ENCODE data around the gene HSPA1L. TPM values are rescaled to one million over a fixed set of nuclear protein-coding genes. Genes with fewer than 3 reads are reported as not detected.
"Not testable (repeated sequence)": the region's sequence is repeated elsewhere in the genome, so short reads cannot be mapped to it uniquely, and the experiment has no call there.

The HSPA1L gene
- total RNA-seq, 1 donor from 2014 or later: 5.7 TPM

GRCh38 chr6:31837369-31838113 is 22.5 kb upstream of the HSPA1L start:
- FAIRE-seq (no peak), DNase-seq (ENCODE audit: low spot score in 2 of 2) (no peak)

GRCh38 chr6:31836474-31837368 is 21.6 kb upstream of the HSPA1L start:
- DNase-seq (ENCODE audit: low spot score in 2 of 2) (no peak), FAIRE-seq (no peak)

DNA sequence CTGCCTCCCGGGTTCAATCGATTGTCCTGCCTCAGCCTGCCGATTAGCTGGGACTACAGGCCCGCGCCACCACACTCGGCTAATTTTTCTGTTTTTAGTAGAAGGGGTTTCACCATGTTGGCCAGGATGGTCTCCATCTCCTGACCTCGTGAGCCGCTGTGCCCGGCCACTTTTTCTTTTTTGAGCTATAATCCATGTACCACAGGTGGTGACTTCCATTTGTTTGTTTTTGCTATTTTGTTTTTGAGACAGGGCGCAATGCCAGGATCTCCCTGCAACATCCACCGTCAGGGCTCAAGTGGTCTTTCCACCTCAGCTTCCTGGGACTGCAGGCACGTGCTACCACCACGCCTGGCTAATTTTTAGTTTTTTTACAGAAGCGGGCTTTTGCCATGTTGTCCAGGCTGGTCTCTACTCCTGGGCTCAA is 21.0 kb upstream of the HSPA1L start:
- FAIRE-seq (no peak), DNase-seq (ENCODE audit: low spot score in 2 of 2) (no peak)

GRCh38 chr6:31834367-31835250 is 19.5 kb upstream of the HSPA1L start:
- DNase-seq (ENCODE audit: low spot score in 2 of 2) (peak; percentile 76 to 81), FAIRE-seq (no peak)

DNA sequence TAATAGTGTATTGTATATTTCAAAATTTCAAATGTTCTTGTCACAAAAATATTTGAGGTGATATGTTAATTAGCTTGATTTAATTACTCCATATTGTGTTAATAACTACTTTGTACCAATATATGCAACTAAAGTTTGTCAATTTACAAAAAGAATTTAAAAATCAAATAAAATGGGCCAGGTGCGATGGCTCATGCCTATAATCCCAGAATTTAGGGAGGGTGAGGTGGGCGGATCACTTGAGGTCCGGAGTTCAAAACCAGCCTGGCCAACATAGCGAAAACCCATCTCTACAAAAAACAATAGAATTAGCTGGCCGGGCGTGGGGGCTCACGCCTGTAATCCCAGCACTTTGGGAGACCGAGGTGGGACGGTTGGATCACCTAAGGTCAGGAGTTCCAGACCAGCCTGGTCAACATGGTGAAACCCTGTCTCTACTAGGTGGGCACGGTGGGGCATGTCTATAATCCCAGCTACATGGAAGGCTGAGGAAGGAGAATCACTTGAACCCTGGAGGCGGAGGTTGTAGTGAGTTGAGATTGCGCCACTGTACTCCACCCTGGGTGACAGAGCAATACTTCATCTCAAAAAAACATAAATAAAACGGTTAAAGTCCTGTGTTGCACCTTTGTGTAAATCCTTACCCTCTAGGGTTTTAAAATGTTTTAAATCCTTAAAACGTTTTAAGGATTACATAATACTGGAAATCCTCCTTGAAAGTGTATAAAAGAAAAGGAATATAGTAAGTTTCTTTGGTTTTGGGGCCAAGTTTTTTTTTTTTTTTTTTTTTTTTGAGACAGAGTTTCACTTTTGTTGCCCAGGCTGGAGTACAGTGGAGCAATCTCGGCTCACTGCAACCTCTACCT is 16.5 kb upstream of the HSPA1L start:
- DNase-seq (ENCODE audit: low spot score in 2 of 2) (no peak), FAIRE-seq (no peak)

DNA sequence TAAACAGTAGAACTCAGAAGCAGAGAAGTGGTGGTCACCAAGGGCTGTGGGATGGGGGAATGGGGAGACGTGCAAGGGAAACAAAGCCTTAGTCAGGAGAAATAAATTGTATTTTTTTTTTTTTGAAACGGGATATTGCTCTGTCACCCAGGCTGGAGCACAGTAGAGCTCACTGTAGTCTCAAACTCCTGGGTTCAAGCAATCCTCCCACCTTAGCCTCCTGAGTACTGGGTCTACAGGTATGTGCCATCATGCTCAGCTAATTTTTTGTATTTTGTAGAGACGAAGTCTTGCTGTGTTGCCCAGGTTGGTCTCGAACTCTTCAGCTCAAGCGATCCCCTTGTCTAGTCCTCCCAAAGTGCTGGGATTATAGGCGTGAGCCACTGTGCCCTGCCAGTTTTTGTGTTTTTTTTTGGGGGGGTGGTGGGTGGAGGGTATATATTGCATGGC is 15.8 kb upstream of the HSPA1L start:
- FAIRE-seq (no peak), DNase-seq (ENCODE audit: low spot score in 2 of 2) (no peak)

DNA sequence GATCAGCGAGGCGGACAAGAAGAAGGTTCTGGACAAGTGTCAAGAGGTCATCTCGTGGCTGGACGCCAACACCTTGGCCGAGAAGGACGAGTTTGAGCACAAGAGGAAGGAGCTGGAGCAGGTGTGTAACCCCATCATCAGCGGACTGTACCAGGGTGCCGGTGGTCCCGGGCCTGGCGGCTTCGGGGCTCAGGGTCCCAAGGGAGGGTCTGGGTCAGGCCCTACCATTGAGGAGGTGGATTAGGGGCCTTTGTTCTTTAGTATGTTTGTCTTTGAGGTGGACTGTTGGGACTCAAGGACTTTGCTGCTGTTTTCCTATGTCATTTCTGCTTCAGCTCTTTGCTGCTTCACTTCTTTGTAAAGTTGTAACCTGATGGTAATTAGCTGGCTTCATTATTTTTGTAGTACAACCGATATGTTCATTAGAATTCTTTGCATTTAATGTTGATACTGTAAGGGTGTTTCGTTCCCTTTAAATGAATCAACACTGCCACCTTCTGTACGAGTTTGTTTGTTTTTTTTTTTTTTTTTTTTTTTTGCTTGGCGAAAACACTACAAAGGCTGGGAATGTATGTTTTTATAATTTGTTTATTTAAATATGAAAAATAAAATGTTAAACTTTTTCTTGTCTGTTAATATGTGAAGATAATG is 14.7 kb upstream of the HSPA1L start:
- DNase-seq (ENCODE audit: low spot score in 2 of 2) (no peak), FAIRE-seq (peak; percentile 6)

GRCh38 chr6:31827286-31828079 is 12.4 kb upstream of the HSPA1L start, which contains the start of gene HSPA1B:
Gene HSPA1B (plus strand): TSS chr6:31827738. CDS start chr6:31827951, 213 bp downstream.
- FAIRE-seq (peak; percentile 92), DNase-seq (ENCODE audit: low spot score in 2 of 2) (peak; percentile 83 to 92)

DNA sequence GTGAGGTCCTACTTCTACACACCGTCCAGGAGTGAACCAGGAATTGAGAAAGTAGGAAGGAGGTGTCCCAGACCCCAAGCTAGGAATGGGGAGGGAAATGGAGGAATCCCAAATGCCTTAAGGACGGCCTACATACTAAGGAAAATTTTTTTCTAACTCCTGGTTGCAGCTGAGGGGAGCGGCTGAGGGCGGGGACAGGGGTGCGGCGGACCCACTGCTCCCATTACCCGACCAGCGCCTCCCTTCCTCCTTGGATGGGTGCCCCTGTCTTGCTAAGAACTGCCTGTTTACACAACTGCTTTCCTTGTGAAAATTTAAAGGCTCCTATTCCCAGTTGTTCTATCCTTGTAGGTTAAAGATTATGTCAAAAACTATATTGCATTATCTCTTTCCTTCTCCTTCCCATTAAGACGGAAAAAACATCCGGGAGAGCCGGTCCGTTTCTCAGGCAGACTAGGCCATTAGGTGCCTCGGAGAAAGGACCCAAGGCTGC is 11.8 kb upstream of the HSPA1L start:
- peak in 1 of 2 donors; percentile 44 for DNase-seq (ENCODE audit: low spot score in 2 of 2)
- no peak for FAIRE-seq

GRCh38 chr6:31825553-31825952 is 10.5 kb upstream of the HSPA1L start:
- DNase-seq (ENCODE audit: low spot score in 2 of 2) (no peak), FAIRE-seq (no peak)

DNA sequence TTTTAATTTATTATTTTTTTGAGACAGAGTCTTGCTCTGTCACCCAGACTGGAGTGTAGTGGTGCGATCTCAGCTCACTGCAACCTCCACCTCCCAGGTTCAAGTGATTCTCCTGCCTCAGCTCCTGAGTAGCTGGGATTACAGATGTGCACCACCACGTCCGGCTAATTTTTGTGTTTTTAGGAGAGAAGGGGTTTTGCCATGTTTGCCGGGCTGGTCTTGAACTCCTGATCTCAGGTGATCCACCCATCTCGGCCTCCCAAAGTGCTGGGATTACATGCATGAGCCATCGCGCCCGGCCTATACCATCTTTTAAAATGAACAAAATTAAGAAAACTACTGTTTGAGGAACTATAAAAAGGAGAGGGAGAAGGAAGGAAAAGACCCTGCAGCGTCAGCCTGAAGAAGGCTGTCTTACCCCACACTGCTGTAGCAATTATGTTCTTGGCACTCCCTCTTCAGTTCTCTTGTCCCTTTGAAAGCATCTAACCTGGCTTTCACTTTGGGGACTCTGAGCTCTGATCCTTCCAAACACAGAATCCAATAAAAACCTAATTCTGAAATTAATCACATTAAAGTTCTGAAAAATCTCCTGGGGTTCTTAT is 8.6 kb upstream of the HSPA1L start:
- FAIRE-seq; DNase-seq (ENCODE audit: low spot score in 2 of 2): not testable (repeated sequence)

GRCh38 chr6:31822036-31822821 is 7.1 kb upstream of the HSPA1L start:
- FAIRE-seq: no peak
- peak in 1 of 2 donors; percentile 59 for DNase-seq (ENCODE audit: low spot score in 2 of 2)

DNA sequence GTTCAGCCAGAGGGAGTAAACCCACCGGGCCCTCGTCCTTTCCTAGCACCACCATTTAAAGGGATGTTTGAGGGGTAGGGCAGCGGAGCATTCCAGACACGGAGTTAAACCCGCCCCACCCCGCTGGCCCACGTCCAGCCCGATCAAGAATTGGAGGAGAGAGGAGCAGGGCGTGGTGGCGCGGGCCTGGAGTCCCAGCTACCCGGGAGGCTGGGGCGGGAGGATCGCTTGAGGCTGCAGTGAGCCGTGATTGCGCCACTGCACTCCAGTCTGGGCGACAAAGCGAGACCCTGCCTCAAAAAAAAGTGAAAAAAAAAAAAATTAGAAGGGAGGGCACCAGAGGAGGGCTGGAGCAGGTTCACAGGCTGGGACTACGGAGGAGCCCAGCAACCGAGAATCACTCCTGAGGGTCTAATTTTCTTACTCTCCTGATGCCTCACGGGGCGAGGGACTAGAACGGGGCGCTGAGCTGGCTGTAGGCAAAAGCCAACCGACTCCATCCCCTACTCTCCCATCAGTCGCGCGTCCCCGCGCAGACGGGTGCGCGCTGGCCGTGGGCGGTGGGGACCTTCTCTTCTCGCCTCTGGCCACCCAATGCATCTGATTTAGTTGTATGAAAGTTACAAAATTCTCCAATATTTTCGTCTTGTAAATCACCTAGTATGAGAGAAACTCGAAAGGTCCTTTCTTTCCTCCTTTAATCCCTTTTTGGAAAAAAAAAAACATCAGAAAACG is 6.4 kb upstream of the HSPA1L start:
- FAIRE-seq (no peak), DNase-seq (ENCODE audit: low spot score in 2 of 2) (no peak)

GRCh38 chr6:31820399-31820798 is 5.3 kb upstream of the HSPA1L start:
- not testable (repeated sequence) for FAIRE-seq; DNase-seq (ENCODE audit: low spot score in 2 of 2)

DNA sequence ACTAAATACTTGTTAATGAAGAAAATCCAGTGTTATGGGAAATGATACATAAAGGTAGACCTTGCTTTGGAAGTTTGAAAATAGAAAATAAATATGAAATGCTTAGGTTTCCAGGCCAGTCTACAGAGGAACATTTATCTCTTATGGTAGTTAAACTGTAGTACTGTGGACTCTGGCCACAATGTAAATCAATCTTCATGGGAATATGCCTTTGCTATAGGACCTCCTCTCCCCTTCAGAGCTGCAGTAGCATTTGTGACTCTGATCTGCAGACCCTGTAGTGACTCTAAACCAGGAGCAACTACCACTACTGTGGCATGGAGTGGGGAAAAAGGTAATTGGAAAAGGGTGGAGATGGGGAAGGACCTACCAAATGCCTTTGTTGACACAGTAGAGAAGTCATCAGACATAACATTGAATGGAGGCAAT is 4.8 kb upstream of the HSPA1L start:
- DNase-seq (ENCODE audit: low spot score in 2 of 2) (no peak), FAIRE-seq (no peak)
